Choroid plexus epithelial cell (primary cell): ENCODE measurements around the gene TCHH.

ENCODE experiments used
- DNase-seq: peaks from one replicate; pipeline ENCODE4 v3.0.0-alpha.2; 2010; ENCODE audit warnings: low read depth
- H3K4me3 ChIP-seq: 2 replicates; pipeline ENCODE4 v1.5.1; 2011; ENCODE audit warnings: low read depth, mild to moderate bottlenecking, control low read depth, low read length, moderate library complexity
- TF ChIP-seq, protein P1 (sequence below): conservative IDR thresholded peaks from 2 replicates; pipeline ENCODE4 v1.5.1; 2011; ENCODE audit warnings: low read depth, mild to moderate bottlenecking, control low read depth, inconsistent platforms, low read length, moderate library complexity

TCHH gene

DNA sequence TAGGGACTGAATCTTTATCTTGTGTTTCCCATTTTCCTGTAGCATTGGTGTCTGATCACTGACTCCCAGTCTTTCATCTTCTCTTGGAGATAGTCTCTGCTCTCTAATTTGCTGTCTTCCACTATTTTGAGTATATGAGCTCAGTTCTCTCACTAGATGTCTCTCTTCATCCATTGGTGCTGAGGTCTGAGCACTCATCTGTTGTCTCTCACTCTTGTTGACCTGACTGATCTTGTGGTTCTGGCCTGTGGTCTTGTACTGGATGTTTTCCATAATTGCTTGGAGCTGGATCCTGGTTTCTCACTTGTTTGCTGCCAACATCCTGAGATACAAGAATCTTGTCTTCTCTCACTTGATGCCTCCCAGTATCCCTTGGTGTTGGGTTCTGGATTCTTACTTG lies 53.3 kb downstream of the TCHH start:
- TF ChIP-seq, protein P1, sequence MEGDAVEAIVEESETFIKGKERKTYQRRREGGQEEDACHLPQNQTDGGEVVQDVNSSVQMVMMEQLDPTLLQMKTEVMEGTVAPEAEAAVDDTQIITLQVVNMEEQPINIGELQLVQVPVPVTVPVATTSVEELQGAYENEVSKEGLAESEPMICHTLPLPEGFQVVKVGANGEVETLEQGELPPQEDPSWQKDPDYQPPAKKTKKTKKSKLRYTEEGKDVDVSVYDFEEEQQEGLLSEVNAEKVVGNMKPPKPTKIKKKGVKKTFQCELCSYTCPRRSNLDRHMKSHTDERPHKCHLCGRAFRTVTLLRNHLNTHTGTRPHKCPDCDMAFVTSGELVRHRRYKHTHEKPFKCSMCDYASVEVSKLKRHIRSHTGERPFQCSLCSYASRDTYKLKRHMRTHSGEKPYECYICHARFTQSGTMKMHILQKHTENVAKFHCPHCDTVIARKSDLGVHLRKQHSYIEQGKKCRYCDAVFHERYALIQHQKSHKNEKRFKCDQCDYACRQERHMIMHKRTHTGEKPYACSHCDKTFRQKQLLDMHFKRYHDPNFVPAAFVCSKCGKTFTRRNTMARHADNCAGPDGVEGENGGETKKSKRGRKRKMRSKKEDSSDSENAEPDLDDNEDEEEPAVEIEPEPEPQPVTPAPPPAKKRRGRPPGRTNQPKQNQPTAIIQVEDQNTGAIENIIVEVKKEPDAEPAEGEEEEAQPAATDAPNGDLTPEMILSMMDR: no peak
- DNase-seq: no peak
- no peak overlapping the region for H3K4me3 ChIP-seq
